WI38 (cell line): ENCODE data around the gene BDH1.
A peak's percentile ranks its signal among the peaks of the same experiment; 100 is the strongest.

Experiments used
- H3K4me3 ChIP-seq: 2 replicates; pipeline ENCODE4 v1.5.1; 2011; ENCODE audit warnings: low read depth, mild to moderate bottlenecking, control low read depth, low read length
- CTCF ChIP-seq: IDR thresholded peaks from 2 replicates; pipeline ENCODE4 v1.5.1; 2012; ENCODE audit warnings: low read depth, mild to moderate bottlenecking, control low read depth, low read length

The BDH1 gene

GRCh38 chr3:197527569-197527968 lies 28.2 kb downstream of the BDH1 start:
- no peak for TF ChIP-seq CTCF
- no peak overlapping the region for H3K4me3 ChIP-seq

GRCh38 chr3:197525706-197526105 lies 30.1 kb downstream of the BDH1 start:
- TF ChIP-seq CTCF, result 0 out of 2 replicates have a peak, but pooled peaks have one; percentile 11
- H3K4me3 ChIP-seq, result no peak overlapping the region

- H3K4me3 ChIP-seq, result no peak overlapping the region
- no peak for TF ChIP-seq CTCF
These were observed 31.6 kb downstream of the BDH1 start for GRCh38 chr3:197524128-197524527.

- no peak for TF ChIP-seq CTCF
- no peak overlapping the region for H3K4me3 ChIP-seq
These were observed 32.2 kb downstream of the BDH1 start for GRCh38 chr3:197523526-197523925.

GRCh38 chr3:197522881-197523441 lies 32.8 kb downstream of the BDH1 start:
- no peak for TF ChIP-seq CTCF
- H3K4me3 ChIP-seq, result no peak overlapping the region

GRCh38 chr3:197522183-197522715 lies 33.5 kb downstream of the BDH1 start:
- TF ChIP-seq CTCF, result no peak
- no peak overlapping the region for H3K4me3 ChIP-seq

GRCh38 chr3:197521277-197522182 lies 34.2 kb downstream of the BDH1 start:
- TF ChIP-seq CTCF, result no peak
- H3K4me3 ChIP-seq, result no peak overlapping the region
